A549 (cell line): ENCODE data around the gene DLG2. TPM values are rescaled to one million over a fixed set of nuclear protein-coding genes. Genes with fewer than 3 reads are reported as not detected.

ENCODE experiments used
- ATAC-seq, 2 experiments: fragments of 200-7000 bp in 1 of 2; fragments of >200 bp in 1 of 2; cut with Nextera tagmentation in 1 of 2; cut with Tn5 transposase in 1 of 2; 3 replicates each; pipeline versions ENCODE4 v1.8.0 to v1.9.1; 2018 to 2020; ENCODE audit warnings: mild to moderate bottlenecking in 1 of 2, moderate library complexity in 1 of 2
- CTCF ChIA-PET: fragments of 300-600 bp; sonication (Branson Sonifier 250); formaldehyde crosslinking; extraction: SDS; loops from one replicate; lab custom pipeline; 2021; ENCODE audit warnings: antibody characterized with exemption, inconsistent platforms; lab: Yijun Ruan, JAX
- POLR2A ChIA-PET: fragments of 350-600 bp; formaldehyde crosslinking; extraction: SDS; loops from one replicate; lab custom pipeline; 2021; ENCODE audit warnings: antibody characterized with exemption, inconsistent platforms; lab: Yijun Ruan, JAX
- DNase-seq, 2 experiments: peaks; one replicate each; pipeline versions ENCODE4 v3.0.0 to v3.0.0-alpha.2; 2011 to 2016; ENCODE audit warnings: low read depth in 1 of 2, low spot score in 1 of 2
- FAIRE-seq: peaks from 2 replicates; lab custom pipeline; 2011; peaks lifted over from hg19 to GRCh38; lab: Jason Lieb, UNC
- H3K27ac ChIP-seq, 2 experiments: fragments of >200 bp; sonication (Bioruptor Twin); formaldehyde crosslinking; 3 replicates each; pipeline ENCODE4 v1.5.1; 2016 to 2017
- H3K4me1 ChIP-seq: fragments of >200 bp; sonication (Bioruptor Twin); formaldehyde crosslinking; 3 replicates; pipeline ENCODE4 v1.6.1; 2016
- H3K4me2 ChIP-seq: fragments of >200 bp; sonication (Bioruptor Twin); formaldehyde crosslinking; 3 replicates; pipeline ENCODE4 v1.6.1; 2016
- H3K4me3 ChIP-seq: fragments of >200 bp; sonication (Bioruptor Twin); formaldehyde crosslinking; 3 replicates; pipeline ENCODE4 v1.5.1; 2016
- H3K9me3 ChIP-seq: fragments of >200 bp; sonication (Bioruptor Twin); formaldehyde crosslinking; 3 replicates; pipeline ENCODE4 v1.6.1; 2016
- CEBPB ChIP-seq, 2 experiments: fragments of >200 bp in 1 of 2; sonication (Bioruptor Twin) in 1 of 2; formaldehyde crosslinking in 1 of 2; IDR thresholded peaks; 2 replicates each; pipeline ENCODE4 v1.6.1; 2012 to 2016
- CHD4 ChIP-seq: fragments of 200-600 bp; sonication (generic); IDR thresholded peaks from 2 replicates; pipeline ENCODE4 v1.6.1; 2016; ENCODE audit warnings: antibody characterized with exemption, mild to moderate bottlenecking, borderline replicate concordance
- EHF ChIP-seq: fragments of 250-450 bp; sonication (Bioruptor Pico); IDR thresholded peaks from 2 replicates; pipeline ENCODE4 v1.5.0; 2020; ENCODE audit warnings: mild to moderate bottlenecking
- EP300 ChIP-seq, 2 experiments: fragments of >200 bp; sonication (Bioruptor Twin); formaldehyde crosslinking; IDR thresholded peaks; 2 replicates in 1 of 2; 3 replicates in 1 of 2; pipeline ENCODE4 v1.6.1; 2016 to 2017
- FOXS1 ChIP-seq: fragments of 250-450 bp; sonication (Bioruptor Pico); IDR thresholded peaks from 2 replicates; pipeline ENCODE4 v1.5.0; 2020; ENCODE audit warnings: mild to moderate bottlenecking, moderate library complexity
- GATA3 ChIP-seq: IDR thresholded peaks from 2 replicates; pipeline ENCODE4 v1.6.1; 2012; ENCODE audit warnings: borderline replicate concordance
- HEYL ChIP-seq: fragments of 250-450 bp; sonication (Bioruptor Pico); IDR thresholded peaks from 2 replicates; pipeline ENCODE4 v1.8.0; 2021; ENCODE audit warnings: mild to moderate bottlenecking, moderate library complexity
- HOXA7 ChIP-seq: fragments of 250-450 bp; sonication (Bioruptor Pico); IDR thresholded peaks from 2 replicates; pipeline ENCODE4 v1.5.0; 2020; ENCODE audit warnings: mild to moderate bottlenecking, moderate library complexity
- HOXB5 ChIP-seq: fragments of 250-450 bp; sonication (Bioruptor Pico); IDR thresholded peaks from 2 replicates; pipeline ENCODE4 v1.5.0; 2020; ENCODE audit warnings: mild to moderate bottlenecking, moderate library complexity
- KDM5A ChIP-seq: fragments of 200-600 bp; sonication (generic); IDR thresholded peaks from 2 replicates; pipeline ENCODE4 v1.6.1; 2016; ENCODE audit warnings: antibody characterized with exemption, mild to moderate bottlenecking
- MAFK ChIP-seq: fragments of 450-650 bp; IDR thresholded peaks from 2 replicates; pipeline ENCODE4 v1.6.1; 2014; ENCODE audit not compliant: partially characterized antibody
- MAZ ChIP-seq: fragments of 150-350 bp; IDR thresholded peaks from 2 replicates; pipeline ENCODE4 v1.6.1; 2014; ENCODE audit warnings: antibody characterized with exemption, low read depth, low read length, borderline replicate concordance
- MYC ChIP-seq: IDR thresholded peaks from 2 replicates; pipeline ENCODE4 v1.6.1; 2012; ENCODE audit warnings: mild to moderate bottlenecking, inconsistent platforms, low read length, improper control_type of control experiment, borderline replicate concordance
- NPAS2 ChIP-seq: fragments of 250-450 bp; sonication (Bioruptor Pico); IDR thresholded peaks from 2 replicates; pipeline ENCODE4 v1.8.0; 2022; ENCODE audit warnings: mild to moderate bottlenecking, moderate library complexity, borderline replicate concordance
- RAD21 ChIP-seq, 2 experiments: fragments of >200 bp in 1 of 2; sonication (Bioruptor Twin) in 1 of 2; formaldehyde crosslinking in 1 of 2; IDR thresholded peaks in 1 of 2; conservative IDR thresholded peaks in 1 of 2; 2 replicates in 1 of 2; 3 replicates in 1 of 2; pipeline ENCODE4 v1.6.1; 2012 to 2018; ENCODE audit warnings: inconsistent platforms in 1 of 2
- RARB ChIP-seq: fragments of 250-450 bp; sonication (Bioruptor Pico); IDR thresholded peaks from 2 replicates; pipeline ENCODE4 v1.8.0; 2021; ENCODE audit warnings: mild to moderate bottlenecking, moderate library complexity
- RCOR1 ChIP-seq: fragments of 150-350 bp; IDR thresholded peaks from 2 replicates; pipeline ENCODE4 v1.6.1; 2014; ENCODE audit warnings: antibody characterized with exemption, low read length, low read depth
- RNF2 ChIP-seq: fragments of 200-600 bp; sonication (generic); IDR thresholded peaks from 2 replicates; pipeline ENCODE4 v1.6.1; 2016; ENCODE audit warnings: low read depth, mild to moderate bottlenecking, antibody characterized with exemption, moderate library complexity, borderline replicate concordance
- SREBF2 ChIP-seq: fragments of 450-650 bp; IDR thresholded peaks from 2 replicates; pipeline ENCODE4 v1.6.1; 2014; ENCODE audit warnings: mild to moderate bottlenecking, moderate library complexity
- ZNF302 ChIP-seq: fragments of 250-450 bp; sonication (Bioruptor Pico); IDR thresholded peaks from 2 replicates; pipeline ENCODE4 v1.9.0; 2021; ENCODE audit warnings: inconsistent platforms, mild to moderate bottlenecking, moderate library complexity
- ZSCAN20 ChIP-seq: fragments of 250-450 bp; sonication (Bioruptor Pico); IDR thresholded peaks from 2 replicates; pipeline ENCODE4 v1.8.0; 2022; ENCODE audit warnings: mild to moderate bottlenecking, moderate library complexity
- WGBS: methylation state at CpG from one replicate; pipeline ENCODE4 v1.1.6; 2017; ENCODE audit errors: missing lambda C conversion rate; 5-methylcytosine and 5-hydroxymethylcytosine counted together
- polyA plus RNA-seq, 4 experiments: library from polyadenylated mRNA; depleted of rRNA in 3 of 4; stranded (reverse); fragments of >200 nt; fragmentation: RNase III in 1 of 4; extraction: RNeasy Plus Mini Kit Qiagen cat#74134 plus additional on column Dnase treatment in 1 of 4; gene quantifications; 2 replicates in 3 of 4; 3 replicates in 1 of 4; pipeline ENCODE4 v1.2.3, GENCODE V29; 2011 to 2017
- TF ChIP-seq, protein P1 (sequence below): fragments of 250-450 bp; sonication (Bioruptor Pico); IDR thresholded peaks from 2 replicates; pipeline ENCODE4 v1.5.0; 2021; ENCODE audit warnings: mild to moderate bottlenecking, moderate library complexity, borderline replicate concordance
- TF ChIP-seq, protein P2 (sequence below): fragments of 450-650 bp; IDR thresholded peaks from 2 replicates; pipeline ENCODE4 v1.6.1; 2014; ENCODE audit warnings: antibody characterized with exemption
- TF ChIP-seq, protein P3 (sequence below): IDR thresholded peaks from 2 replicates; pipeline ENCODE4 v1.6.1; 2012
- TF ChIP-seq, protein P4 (sequence below): IDR thresholded peaks from 2 replicates; pipeline ENCODE4 v1.6.1; 2012
- TF ChIP-seq, protein P5 (sequence below): fragments of 150-350 bp; IDR thresholded peaks from 2 replicates; pipeline ENCODE4 v1.6.1; 2014; ENCODE audit warnings: low read depth, mild to moderate bottlenecking, low read length

DLG2 gene
- polyA plus RNA-seq, 2 of the 4 experiments (the other 2 are of a cell fraction): 0.26 to 0.79 TPM

DNA sequence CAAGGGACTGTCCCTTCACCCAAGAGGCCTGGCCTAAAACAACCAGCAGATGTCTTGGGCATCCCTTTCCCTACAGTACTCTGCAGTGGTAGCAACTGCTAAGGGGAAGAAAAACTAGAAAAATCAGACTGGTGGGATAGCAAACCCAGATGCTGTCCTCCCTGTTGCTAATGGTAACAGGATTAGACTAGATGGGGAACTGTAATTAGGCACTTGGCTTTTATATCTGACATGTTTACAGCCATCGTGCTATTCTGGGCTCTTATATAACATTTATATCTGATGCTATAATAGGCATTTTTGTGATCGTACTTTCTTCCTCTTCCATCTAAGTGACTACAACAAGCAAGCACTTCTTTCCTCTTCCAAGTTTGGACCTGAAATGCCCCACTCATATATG lies 316.7 kb downstream of the DLG2 start:
- TF ChIP-seq ZNF302 (CRISPR knock-in tag) (no peak), GATA3 (no peak), RCOR1 (no peak), RNF2 (no peak), EP300 (IDR thresholded peaks at IDR 0.05) (no peak), RAD21 (conservative IDR thresholded peaks at IDR 0.05 in 1 of 2, IDR thresholded peaks at IDR 0.05 in 1 of 2) (no peak), HOXB5 (CRISPR knock-in tag) (no peak), FOXS1 (CRISPR knock-in tag) (no peak), HOXA7 (CRISPR knock-in tag) (no peak), MAFK (no peak), MAZ (no peak), CEBPB (IDR thresholded peaks at IDR 0.05) (no peak), SREBF2 (no peak), HEYL (CRISPR knock-in tag) (no peak), CHD4 (no peak), MYC (no peak)
- TF ChIP-seq, protein P1, sequence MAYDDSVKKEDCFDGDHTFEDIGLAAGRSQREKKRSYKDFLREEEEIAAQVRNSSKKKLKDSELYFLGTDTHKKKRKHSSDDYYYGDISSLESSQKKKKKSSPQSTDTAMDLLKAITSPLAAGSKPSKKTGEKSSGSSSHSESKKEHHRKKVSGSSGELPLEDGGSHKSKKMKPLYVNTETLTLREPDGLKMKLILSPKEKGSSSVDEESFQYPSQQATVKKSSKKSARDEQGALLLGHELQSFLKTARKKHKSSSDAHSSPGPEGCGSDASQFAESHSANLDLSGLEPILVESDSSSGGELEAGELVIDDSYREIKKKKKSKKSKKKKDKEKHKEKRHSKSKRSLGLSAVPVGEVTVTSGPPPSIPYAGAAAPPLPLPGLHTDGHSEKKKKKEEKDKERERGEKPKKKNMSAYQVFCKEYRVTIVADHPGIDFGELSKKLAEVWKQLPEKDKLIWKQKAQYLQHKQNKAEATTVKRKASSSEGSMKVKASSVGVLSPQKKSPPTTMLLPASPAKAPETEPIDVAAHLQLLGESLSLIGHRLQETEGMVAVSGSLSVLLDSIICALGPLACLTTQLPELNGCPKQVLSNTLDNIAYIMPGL (CRISPR knock-in tag): no peak
- TF ChIP-seq, protein P2, sequence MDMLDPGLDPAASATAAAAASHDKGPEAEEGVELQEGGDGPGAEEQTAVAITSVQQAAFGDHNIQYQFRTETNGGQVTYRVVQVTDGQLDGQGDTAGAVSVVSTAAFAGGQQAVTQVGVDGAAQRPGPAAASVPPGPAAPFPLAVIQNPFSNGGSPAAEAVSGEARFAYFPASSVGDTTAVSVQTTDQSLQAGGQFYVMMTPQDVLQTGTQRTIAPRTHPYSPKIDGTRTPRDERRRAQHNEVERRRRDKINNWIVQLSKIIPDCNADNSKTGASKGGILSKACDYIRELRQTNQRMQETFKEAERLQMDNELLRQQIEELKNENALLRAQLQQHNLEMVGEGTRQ: no peak
- TF ChIP-seq, protein P3, sequence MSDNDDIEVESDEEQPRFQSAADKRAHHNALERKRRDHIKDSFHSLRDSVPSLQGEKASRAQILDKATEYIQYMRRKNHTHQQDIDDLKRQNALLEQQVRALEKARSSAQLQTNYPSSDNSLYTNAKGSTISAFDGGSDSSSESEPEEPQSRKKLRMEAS: no peak
- POLR2A ChIA-PET: no interaction called here
- Histone ChIP-seq H3K4me2 (no peak overlapping the region), H3K4me1 (no peaks in the 10 kb centered on the region), H3K9me3 (no peaks in the 10 kb centered on the region), H3K4me3 (no peak overlapping the region), H3K27ac (no peak overlapping the region)
- FAIRE-seq (no peak), ATAC-seq (no peak), DNase-seq (no peak)
- 46% methylated on average over 2 of the region's 2 CpGs for WGBS
- CTCF ChIA-PET: no interaction called here

DNA sequence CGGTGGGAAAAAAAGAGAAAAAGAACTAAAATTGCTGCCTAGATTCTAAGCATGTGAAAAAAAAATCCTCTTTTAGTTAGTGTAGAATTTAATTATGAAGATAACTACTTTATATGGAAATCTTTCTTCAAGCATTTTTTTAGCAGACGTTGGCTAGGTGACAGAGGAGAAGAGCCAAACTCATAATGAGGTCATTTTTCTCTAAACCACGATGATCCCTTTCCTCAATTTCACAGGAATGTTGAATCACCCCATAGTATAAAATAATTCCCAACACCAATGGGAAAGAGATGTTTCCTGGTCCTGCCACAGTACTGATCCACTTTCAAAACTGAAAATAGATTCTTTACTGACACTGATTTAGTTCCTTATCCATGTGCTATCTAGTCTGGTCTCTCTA lies 319.8 kb downstream of the DLG2 start:
- ATAC-seq (no peak), DNase-seq (no peak), FAIRE-seq (no peak)
- 41% methylated on average over 3 of the region's 3 CpGs for WGBS
- Histone ChIP-seq H3K4me2 (no peak overlapping the region), H3K4me1 (no peaks in the 10 kb centered on the region), H3K27ac (no peak overlapping the region), H3K4me3 (no peak overlapping the region), H3K9me3 (no peaks in the 10 kb centered on the region)
- TF ChIP-seq, protein P4, sequence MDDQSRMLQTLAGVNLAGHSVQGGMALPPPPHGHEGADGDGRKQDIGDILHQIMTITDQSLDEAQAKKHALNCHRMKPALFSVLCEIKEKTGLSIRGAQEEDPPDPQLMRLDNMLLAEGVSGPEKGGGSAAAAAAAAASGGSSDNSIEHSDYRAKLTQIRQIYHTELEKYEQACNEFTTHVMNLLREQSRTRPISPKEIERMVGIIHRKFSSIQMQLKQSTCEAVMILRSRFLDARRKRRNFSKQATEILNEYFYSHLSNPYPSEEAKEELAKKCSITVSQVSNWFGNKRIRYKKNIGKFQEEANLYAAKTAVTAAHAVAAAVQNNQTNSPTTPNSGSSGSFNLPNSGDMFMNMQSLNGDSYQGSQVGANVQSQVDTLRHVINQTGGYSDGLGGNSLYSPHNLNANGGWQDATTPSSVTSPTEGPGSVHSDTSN: no peak
- TF ChIP-seq RARB (CRISPR knock-in tag) (no peak), CHD4 (no peak), ZSCAN20 (CRISPR knock-in tag) (no peak), NPAS2 (no peak), RAD21 (conservative IDR thresholded peaks at IDR 0.05 in 1 of 2, IDR thresholded peaks at IDR 0.05 in 1 of 2) (no peak), EHF (no peak), KDM5A (no peak)
- TF ChIP-seq, protein P5, sequence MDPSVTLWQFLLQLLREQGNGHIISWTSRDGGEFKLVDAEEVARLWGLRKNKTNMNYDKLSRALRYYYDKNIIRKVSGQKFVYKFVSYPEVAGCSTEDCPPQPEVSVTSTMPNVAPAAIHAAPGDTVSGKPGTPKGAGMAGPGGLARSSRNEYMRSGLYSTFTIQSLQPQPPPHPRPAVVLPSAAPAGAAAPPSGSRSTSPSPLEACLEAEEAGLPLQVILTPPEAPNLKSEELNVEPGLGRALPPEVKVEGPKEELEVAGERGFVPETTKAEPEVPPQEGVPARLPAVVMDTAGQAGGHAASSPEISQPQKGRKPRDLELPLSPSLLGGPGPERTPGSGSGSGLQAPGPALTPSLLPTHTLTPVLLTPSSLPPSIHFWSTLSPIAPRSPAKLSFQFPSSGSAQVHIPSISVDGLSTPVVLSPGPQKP: no peak
- ChIA-PET CTCF (no interaction called here), POLR2A (no interaction called here)
